Stimulated activated CD4-positive, alpha-beta T cell treated with anti-CD3 and anti-CD28 coated beads, Interleukin-1b, Interleukin-23, amount 100 ng/mL, for 24 hours (primary cell): ENCODE results near the gene NPPC.
"Not testable (repeated sequence)": the region's sequence is repeated elsewhere in the genome, so short reads cannot be mapped to it uniquely, and the experiment has no call there.

Experiments used
- DNase-seq, 4 experiments: peaks; one replicate each; pipeline ENCODE4 v3.0.0-alpha.2; 2020; ENCODE audit warnings: low read depth in 4 of 4, low spot score in 1 of 4

The NPPC gene, protein sequence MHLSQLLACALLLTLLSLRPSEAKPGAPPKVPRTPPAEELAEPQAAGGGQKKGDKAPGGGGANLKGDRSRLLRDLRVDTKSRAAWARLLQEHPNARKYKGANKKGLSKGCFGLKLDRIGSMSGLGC

GRCh38 chr2:231926180-231926741 is at the start of gene NPPC:
Gene NPPC, minus strand, starts transcription at chr2:231926396. Its CDS starts 147 bp downstream, at chr2:231926249.
- DNase-seq = peak; percentile 24 to 75 (median 58)

- no peak for DNase-seq
Observed at GRCh38 chr2:231975001-231975400, 48.8 kb upstream of the NPPC start.

DNA sequence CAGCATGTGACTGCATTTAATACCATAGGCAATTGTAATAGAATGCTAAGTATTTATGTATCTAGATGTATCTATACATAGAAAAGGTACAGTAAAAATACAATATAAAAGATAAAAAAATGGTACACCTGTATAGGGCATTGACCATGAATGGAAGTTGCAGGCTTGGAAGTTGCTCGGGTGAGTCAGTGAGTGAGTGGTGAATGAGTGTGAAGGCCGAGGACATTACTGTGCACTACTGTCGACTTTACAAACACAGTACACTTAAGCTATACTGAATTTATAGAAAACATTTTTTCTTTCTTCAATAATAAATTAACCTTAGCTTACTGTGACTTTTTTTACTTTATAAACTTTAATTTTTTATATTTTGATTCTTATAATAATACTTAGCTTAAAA is 44.3 kb upstream of the NPPC start:
- DNase-seq = no peak

- DNase-seq = no peak
Observed at GRCh38 chr2:231968820-231969219, 42.6 kb upstream of the NPPC start.

DNA sequence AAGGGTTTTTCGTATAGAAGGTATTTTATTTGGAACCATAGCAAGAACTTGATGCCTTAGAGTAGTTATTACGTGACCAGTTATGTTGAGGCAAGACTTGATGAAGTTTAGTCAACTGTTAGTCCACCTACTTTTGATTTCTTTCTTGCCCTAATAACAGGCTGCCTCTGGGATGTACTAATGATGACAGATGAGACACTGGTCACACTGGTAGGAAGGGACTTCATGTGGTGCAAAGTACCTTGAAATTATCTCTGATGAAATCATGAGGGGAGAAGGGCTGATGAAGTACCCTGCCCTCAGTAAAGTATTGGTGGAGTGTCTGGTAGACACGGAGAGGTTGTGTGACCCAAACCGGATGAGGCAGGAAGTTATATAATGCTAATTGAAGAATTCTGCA is 40.7 kb upstream of the NPPC start:
- DNase-seq = no peak

GRCh38 chr2:231965102-231965501 is 38.9 kb upstream of the NPPC start:
- no peak for DNase-seq

DNA sequence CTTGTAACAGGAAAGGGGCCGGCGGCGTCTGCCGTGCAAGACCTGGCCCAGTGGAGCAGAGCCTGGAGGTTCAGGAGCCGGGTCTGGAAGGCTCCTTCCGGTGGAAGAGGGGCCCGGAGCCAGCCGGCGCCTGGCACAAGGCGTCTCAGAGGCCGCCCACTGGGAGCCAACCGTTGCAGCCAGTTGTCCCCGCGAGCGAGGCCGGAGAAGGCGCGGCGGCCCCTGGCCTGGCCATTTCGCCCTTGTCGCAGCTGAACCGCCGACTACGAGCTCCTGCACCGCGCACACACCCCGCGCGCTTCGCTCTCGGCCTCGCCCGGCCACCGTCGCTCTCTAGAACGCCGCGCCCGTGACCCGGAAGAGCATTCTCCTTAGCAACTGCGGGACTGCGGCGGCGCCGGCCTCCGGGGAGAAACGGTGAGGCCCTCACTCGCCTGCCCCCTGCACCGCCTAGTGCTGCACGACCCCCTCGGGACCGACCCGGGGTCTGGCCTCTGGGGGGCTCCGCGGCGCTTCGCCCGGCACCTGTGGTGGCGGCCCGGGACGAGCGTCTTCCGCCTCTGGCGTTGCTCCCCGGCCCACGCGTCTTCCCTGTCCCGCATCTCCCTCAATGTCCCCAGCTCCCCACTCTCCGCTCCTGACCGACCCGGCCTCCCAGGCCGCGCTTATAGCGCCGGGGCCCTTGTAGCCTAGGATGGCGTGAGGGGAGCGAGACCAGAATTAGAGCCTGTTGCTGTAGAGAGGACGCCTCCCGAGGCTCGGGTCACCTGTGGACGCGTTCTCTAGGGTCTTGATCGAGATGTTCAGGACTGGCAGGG is 35.4 kb upstream of the NPPC start, which contains the start of gene DIS3L2:
Gene DIS3L2 (plus strand): TSS at position 365 of the 818 bp plus-strand sequence. CDS start 53,215 bp downstream, outside the sequence.
- DNase-seq = peak; percentile 46 to 75 (median 65)

GRCh38 chr2:231960810-231961348 is 34.7 kb upstream of the NPPC start:
- DNase-seq = no peak

DNA sequence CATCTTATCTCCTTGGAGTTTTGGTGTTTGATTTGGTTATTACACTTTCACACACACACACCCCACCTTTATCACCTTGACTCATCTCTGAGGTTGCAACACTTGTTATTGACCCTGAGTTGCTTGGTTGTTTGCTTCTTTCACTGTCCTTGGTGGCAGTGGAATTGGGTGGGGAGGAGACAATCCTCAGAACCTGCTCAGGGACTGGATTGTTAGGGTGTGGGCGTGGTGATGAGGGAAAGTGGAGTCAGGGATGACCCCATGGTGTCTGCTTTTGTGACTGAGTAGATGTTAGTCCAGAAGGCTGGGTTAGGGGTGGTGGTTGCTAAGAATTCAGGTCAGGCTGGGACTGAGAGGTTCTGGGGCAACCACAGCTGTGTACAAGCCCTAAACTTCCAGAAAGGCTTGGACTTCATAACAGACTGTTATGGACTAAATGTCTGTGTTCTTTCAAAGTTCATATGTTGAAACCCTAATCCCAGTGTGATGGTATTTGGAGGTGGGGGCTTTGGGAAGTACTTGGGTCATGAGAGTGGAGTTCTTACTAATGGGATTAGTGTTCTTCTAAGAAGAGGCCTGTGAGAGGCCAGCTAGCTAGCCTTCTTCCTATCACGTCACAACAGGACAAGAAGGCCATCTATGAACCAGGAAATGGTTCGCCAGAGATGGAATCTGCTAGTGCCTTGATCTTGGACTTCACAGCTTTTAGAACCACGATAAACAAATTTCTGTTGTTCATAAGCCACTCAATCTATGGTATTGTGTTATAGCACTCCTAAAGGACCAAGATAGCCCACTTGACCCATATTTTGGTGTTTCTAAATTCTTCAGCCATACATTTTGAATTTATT is 31.9 kb upstream of the NPPC start:
- no peak for DNase-seq

- no peak for DNase-seq
Observed at GRCh38 chr2:231955758-231956472, 29.7 kb upstream of the NPPC start.

DNA sequence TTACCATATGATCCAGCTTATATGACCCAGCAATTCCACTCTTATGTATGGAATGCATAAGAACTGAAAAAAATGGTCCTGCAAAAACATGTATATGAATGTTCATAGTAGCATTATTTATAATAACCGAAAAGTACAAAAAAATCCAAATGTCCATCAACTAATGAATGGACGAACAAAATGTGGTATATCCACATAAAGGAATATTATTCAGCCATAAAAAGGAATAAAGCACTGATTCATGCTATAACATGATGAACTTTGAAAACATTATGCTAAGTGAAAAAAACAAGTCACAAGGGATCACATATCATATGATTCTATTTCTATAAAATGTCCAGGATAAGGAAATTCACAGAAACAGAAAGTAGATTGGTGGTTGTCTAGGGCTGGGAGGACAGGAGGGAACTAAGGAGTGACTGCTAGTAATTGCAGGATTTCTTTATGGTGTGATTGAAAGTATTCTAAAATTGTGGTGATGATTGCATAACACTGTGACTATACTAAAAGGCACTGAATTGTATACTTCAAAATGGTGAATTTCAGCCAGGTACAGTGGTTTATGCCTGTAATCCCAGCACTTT is 25.3 kb upstream of the NPPC start:
- no peak for DNase-seq

DNA sequence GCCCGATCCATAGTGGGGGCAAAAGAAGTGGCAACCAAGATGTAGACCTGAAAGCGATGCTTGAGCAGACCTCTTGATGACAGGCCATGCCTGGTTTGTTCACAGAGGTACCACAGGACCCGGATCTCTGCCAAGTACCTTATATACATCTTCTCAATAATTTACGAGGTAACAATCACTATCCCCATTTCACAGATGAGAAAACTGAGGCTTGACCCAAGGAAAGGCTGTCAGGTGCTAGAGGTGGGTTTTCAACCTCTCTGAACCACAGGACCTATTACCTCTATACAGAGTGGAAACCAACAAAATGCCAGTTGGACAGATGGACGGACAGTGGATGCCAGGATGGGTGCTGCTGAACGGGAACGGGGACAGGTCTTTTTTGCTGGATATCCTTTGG is 21.5 kb upstream of the NPPC start:
- DNase-seq = no peak

GRCh38 chr2:231947112-231947511 is 20.9 kb upstream of the NPPC start:
- not testable (repeated sequence) for DNase-seq

DNA sequence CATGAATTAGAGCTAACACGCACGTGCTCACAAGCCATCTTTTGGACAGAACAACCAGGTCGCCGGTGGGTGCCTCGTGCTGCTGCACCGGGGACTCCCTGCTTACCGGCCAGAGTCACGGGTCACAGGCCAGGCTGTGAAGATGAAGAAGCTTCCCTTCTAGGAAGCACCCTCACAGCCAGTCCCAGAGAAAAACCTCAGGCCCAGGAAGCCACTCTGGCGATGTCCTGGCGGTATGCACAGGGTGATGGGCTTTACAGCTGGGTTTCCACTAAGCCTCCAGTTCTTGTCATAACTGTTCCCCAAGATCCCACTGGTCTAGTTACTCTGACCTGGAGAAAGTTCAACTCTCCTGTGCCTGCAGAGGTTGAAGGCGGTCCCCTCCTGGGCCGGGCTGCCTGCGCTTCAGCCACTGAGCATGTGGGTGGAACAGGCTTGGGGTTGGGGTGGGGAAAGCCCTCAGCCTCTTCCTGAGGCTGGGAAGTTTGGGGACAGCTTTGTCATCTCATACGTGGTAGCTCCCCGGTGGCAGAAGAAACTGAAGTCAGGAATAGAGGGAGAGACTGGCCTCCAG is 20.1 kb upstream of the NPPC start:
- DNase-seq = no peak

DNA sequence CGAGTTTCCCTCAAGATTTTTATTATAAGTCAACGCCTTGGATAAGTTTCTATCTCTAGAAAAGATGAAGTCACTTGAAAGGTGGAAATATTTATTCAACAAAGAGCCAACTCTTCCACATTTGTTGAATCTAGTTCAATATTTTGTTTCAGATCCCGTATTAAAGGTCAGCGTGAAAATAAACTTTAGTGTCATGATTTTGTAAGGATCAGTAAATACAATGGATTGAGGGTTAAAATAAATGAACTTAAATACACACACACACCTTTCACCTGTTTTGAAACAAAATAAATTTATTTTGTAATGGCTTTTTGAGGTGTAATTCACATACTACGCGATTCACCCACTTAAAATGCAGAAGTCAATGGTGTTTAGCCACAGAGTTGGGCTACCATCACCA is 16.0 kb upstream of the NPPC start:
- DNase-seq = no peak

DNA sequence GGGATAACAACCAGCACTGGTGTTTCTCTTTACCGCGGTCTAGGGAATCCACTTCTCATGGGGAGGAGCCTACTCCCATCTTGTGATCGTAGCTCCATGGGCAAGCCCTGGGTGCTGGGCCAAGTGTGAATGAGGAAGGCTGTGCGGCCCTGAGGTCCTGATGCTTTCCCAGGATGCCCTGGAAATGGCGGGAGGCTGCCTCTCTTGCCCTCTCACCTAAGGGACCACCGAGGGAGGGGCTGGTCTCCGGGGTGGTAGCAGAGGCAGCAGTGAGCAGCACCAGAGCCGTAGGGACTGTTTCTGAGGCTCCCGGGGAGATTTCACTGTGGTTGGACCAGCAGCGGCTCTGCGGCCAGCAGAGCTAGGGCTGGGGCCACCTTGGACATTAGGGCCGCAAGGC is 15.5 kb upstream of the NPPC start:
- DNase-seq = no peak

DNA sequence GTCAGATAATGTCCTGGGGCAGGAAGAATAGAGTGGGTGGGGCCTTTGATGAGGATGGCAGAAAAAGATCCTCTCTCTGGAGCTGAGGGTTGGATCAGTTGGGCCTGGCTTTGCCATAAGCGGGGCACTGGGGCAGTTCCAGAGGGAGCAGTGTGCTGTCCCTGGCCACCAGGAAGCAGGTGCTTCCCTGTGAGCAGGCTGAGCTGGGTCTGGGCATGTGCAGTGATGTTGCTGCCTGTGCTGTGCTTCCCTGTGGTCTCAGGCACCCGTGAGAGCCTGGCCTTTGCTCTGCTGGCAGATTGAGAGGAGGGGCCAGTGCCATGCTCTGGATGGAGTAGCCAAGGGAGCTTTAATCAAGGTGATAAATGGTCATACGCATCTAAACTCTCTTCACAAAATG is 14.6 kb upstream of the NPPC start:
- DNase-seq = no peak

- DNase-seq = no peak
Observed at GRCh38 chr2:231939022-231939421, 12.8 kb upstream of the NPPC start.

DNA sequence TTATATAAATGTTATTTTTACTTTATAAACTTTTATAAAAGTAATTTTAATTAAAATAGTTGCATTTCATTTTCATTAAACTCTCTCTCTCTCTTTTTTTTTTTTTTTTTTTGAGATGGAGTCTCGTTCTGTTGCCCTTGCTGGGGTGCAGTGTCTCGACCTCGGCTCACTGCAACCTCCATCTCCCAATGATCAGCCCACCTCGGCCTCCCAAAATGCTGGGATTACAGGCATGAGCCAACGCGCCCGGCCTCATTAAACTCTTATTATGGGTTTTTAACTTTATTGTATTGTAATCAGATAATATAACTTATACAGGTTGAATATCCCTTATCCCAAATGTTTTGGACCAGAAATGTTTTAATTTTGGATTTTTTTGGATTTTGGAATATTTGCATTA is 10.9 kb upstream of the NPPC start:
- no peak for DNase-seq

DNA sequence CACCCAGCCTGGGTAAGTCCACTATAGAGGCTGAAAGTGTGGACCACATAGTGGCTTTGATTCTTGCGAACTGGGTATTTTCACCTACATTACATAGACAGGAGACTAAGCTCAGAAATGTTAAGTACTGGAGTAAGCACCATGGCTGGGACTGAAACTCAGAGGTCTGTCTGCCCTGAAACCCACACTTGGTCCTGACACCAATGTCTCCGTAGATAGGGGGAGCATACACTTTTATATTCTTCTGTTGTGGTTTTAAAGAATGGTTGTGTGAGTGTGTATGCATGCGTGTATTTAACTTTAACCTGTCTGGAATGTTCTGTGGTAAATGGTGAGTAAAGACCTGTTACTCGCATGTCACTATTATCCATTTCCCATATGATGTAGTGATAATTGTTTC is 10.3 kb upstream of the NPPC start:
- no peak for DNase-seq
